Panc1 (cell line): ENCODE measurements around the gene CYP4A11. TPM values are rescaled to one million over a fixed set of nuclear protein-coding genes. Genes with fewer than 3 reads are reported as not detected.
"Not testable (repeated sequence)": the region's sequence is repeated elsewhere in the genome, so short reads cannot be mapped to it uniquely, and the experiment has no call there.

Source experiments
- ATAC-seq: fragments of 200-7000 bp; cut with Tn5 transposase; 2 replicates; pipeline ENCODE4 v1.9.1; 2020; ENCODE audit warnings: mild to moderate bottlenecking, moderate library complexity
- BruUV-seq: library from RNA; stranded (reverse); fragments of 400-500 nt; replicated peaks from 2 replicates; lab custom pipeline; 2021; lab: Mats Ljungman, UMichigan
- CTCF ChIA-PET: fragments of 300-600 bp; sonication (Branson Sonifier 250); formaldehyde crosslinking; loops from one replicate; lab custom pipeline; 2022; ENCODE audit warnings: antibody characterized with exemption; lab: Charles Lee
- POLR2A ChIA-PET: fragments of 300-600 bp; sonication (Branson Sonifier 250); formaldehyde crosslinking; loops from one replicate; lab custom pipeline; 2022; ENCODE audit warnings: antibody characterized with exemption; lab: Charles Lee
- DNase-seq: peaks from one replicate; pipeline ENCODE4 v3.0.0-alpha.2; 2010; ENCODE audit warnings: low read depth, low spot score
- H3K27ac ChIP-seq: 2 replicates; pipeline ENCODE4 v1.5.1; 2011; ENCODE audit warnings: mild to moderate bottlenecking, low read length, inconsistent platforms
- H3K27me3 ChIP-seq: fragments of 200-500 bp; sonication (Bioruptor generic); 2 replicates; pipeline ENCODE4 v1.6.0; 2014; ENCODE audit warnings: low read length, inconsistent platforms; ENCODE audit not compliant: control insufficient read depth, insufficient read depth
- H3K36me3 ChIP-seq: fragments of 200-500 bp; sonication (Bioruptor generic); 2 replicates; pipeline ENCODE4 v1.5.1; 2014; ENCODE audit warnings: inconsistent platforms, mild to moderate bottlenecking, low read length, moderate library complexity; ENCODE audit not compliant: control insufficient read depth, insufficient read depth
- H3K4me1 ChIP-seq: 2 replicates; pipeline ENCODE4 v1.5.1; 2011; ENCODE audit warnings: inconsistent platforms, mild to moderate bottlenecking, low read length, moderate library complexity; ENCODE audit not compliant: control insufficient read depth, insufficient read depth
- H3K4me3 ChIP-seq, 2 experiments: 2 replicates each; pipeline ENCODE4 v1.5.1; 2011 to 2012; ENCODE audit warnings: low read depth in 2 of 2, low read length in 2 of 2, mild to moderate bottlenecking in 2 of 2, inconsistent platforms in 1 of 2, moderate library complexity in 1 of 2
- H3K9me3 ChIP-seq: fragments of 200-500 bp; sonication (Bioruptor generic); 2 replicates; pipeline ENCODE4 v1.5.1; 2014; ENCODE audit warnings: low read depth, mild to moderate bottlenecking, inconsistent platforms, low read length, moderate library complexity; ENCODE audit not compliant: control insufficient read depth, insufficient read depth
- CTCF ChIP-seq: fragments of 450-650 bp; IDR thresholded peaks from 2 replicates; pipeline ENCODE4 v1.5.1; 2017; ENCODE audit warnings: mild to moderate bottlenecking
- POLR2AphosphoS5 ChIP-seq: IDR thresholded peaks from 2 replicates; pipeline ENCODE4 v1.6.1; 2012; ENCODE audit warnings: mild to moderate bottlenecking, low read depth, low read length, moderate library complexity
- REST ChIP-seq, 2 experiments: IDR thresholded peaks; 2 replicates each; pipeline ENCODE4 v1.6.1; 2011 to 2012; ENCODE audit warnings: low read depth in 2 of 2, control low read depth in 1 of 2, low read length in 1 of 2, mild to moderate bottlenecking in 1 of 2, moderate library complexity in 1 of 2; ENCODE audit not compliant: insufficient read depth in 1 of 2
- SIN3A ChIP-seq: IDR thresholded peaks from 2 replicates; pipeline ENCODE4 v1.6.1; 2012; ENCODE audit warnings: low read depth, mild to moderate bottlenecking, low read length, moderate library complexity, borderline replicate concordance; ENCODE audit not compliant: insufficient read depth
- TCF7L2 ChIP-seq: IDR thresholded peaks from 2 replicates; pipeline ENCODE4 v1.6.1; 2011; ENCODE audit warnings: mild to moderate bottlenecking, low read depth, low read length, inconsistent platforms
- in situ Hi-C: cut with HindIII; loops from 2 replicates; pipeline ENCODE4 v1.10.0; 2016; ENCODE audit warnings: low sequenced_read_pairs, low pct_unique_long_range_greater_than_20kb
- intact Hi-C: fragments of 100-400 bp; cut with micrococcal nuclease; formaldehyde crosslinking; loops from one replicate; pipeline ENCODE4 v1.10.0; 2022; ENCODE audit not compliant: unreplicated experiment
- total RNA-seq: library from RNA; stranded (reverse); gene quantifications from one replicate; pipeline ENCODE4 v1.2.1, GENCODE V29; 2021; ENCODE audit not compliant: unreplicated experiment

Gene CYP4A11
- total RNA-seq, 1 experiment from 2014 or later = not detected

- CTCF ChIA-PET, BruUV-seq, H3K36me3 ChIP-seq, in situ Hi-C loops, DNase-seq, ATAC-seq, POLR2A ChIA-PET, intact Hi-C loops, H3K4me3 ChIP-seq, H3K4me1 ChIP-seq, H3K9me3 ChIP-seq, H3K27me3 ChIP-seq, H3K27ac ChIP-seq: not testable (repeated sequence)
Measured at GRCh38 chr1:46953847-46954246, 12.6 kb upstream of the CYP4A11 start.

- H3K9me3 ChIP-seq, POLR2A ChIA-PET, BruUV-seq, H3K27me3 ChIP-seq, ATAC-seq, H3K4me3 ChIP-seq, in situ Hi-C loops, DNase-seq, intact Hi-C loops, H3K27ac ChIP-seq, H3K4me1 ChIP-seq, CTCF ChIA-PET, H3K36me3 ChIP-seq: not testable (repeated sequence)
Measured at GRCh38 chr1:46949417-46949666, 8.1 kb upstream of the CYP4A11 start.

GRCh38 chr1:46948629-46949416 is 7.5 kb upstream of the CYP4A11 start:
- ATAC-seq = no peak
- BruUV-seq = no TSS peak
- CTCF ChIA-PET = no interaction called here
- H3K4me3 ChIP-seq = no peak overlapping the region
- no peak overlapping the region for H3K27ac ChIP-seq
- H3K4me1 ChIP-seq = no peaks in the 10 kb centered on the region
- no peaks in the 10 kb centered on the region for H3K9me3 ChIP-seq
- DNase-seq = no peak
- intact Hi-C loops (no loop called here), in situ Hi-C loops (no loop called here)
- no peaks in the 10 kb centered on the region; the same call in 1 of the 2 replicates for H3K27me3 ChIP-seq
- POLR2A ChIA-PET = no interaction called here
- TF ChIP-seq POLR2AphosphoS5 (no peak), CTCF (no peak), TCF7L2 (no peak), SIN3A (no peak), REST (IDR thresholded peaks at IDR 0.05; ENCODE audit: insufficient read depth in 1 of 2, low read depth in 2 of 2, low read length in 1 of 2) (no peak)
- no peaks in the 10 kb centered on the region for H3K36me3 ChIP-seq

GRCh38 chr1:46947706-46948105 is 6.4 kb upstream of the CYP4A11 start:
- H3K4me3 ChIP-seq, H3K9me3 ChIP-seq, H3K27me3 ChIP-seq, intact Hi-C loops, H3K27ac ChIP-seq, H3K4me1 ChIP-seq, BruUV-seq, CTCF ChIA-PET, DNase-seq, POLR2A ChIA-PET, ATAC-seq, in situ Hi-C loops, H3K36me3 ChIP-seq: not testable (repeated sequence)
